Measurements from ENCODE around the gene APBA3. TPM values are rescaled to one million over a fixed set of nuclear protein-coding genes. Genes with fewer than 3 reads are reported as not detected.

APBA3 gene
- total and polyA plus RNA-seq, 4 donors, result 16.5 to 38.0 (median 22.6) TPM

- ATAC-seq (ENCODE audit: insufficient read depth, low FRiP score) (peak; percentile 88), DNase-seq (peak; percentile 66 to 80 (median 74))
- 31 to 37% methylated on average over 20 of the region's 20 CpGs for WGBS, 2 donors
- Histone ChIP-seq H3K27me3 (ENCODE audit: control insufficient read depth in 3 of 3, insufficient read depth in 3 of 3, low read length in 2 of 3) (peaks cover 0 to 5% (median 2%) of the 10 kb centered on the region in 3 donors), H3K4me3 (no peak overlapping the region), H3K4me1 (ENCODE audit: control insufficient read depth in 5 of 5, insufficient read depth in 5 of 5, low read length in 5 of 5) (peaks cover 0 to 5% (median 0%) of the 10 kb centered on the region in 5 donors), H3K27ac (ENCODE audit: low read depth in 1 of 2, low read length in 1 of 2) (no peak overlapping the region), H3K36me3 (ENCODE audit: control insufficient read depth in 4 of 4, insufficient read depth in 4 of 4, low read length in 4 of 4) (no peaks in the 10 kb centered on the region), H3K9ac (ENCODE audit: insufficient read depth in 1 of 2, low read length in 2 of 2) (no peak overlapping the region), H3K9me3 (ENCODE audit: control insufficient read depth in 4 of 4, insufficient read depth in 3 of 4, low read length in 3 of 4) (no peaks in the 10 kb centered on the region)
- no peak for TF ChIP-seq CTCF (IDR thresholded peaks at IDR 0.05; ENCODE audit: control extremely low read depth, extremely low read depth)
Observed at GRCh38 chr19:3710265-3710812, 51.2 kb downstream of the APBA3 start.

- Histone ChIP-seq H3K9ac (ENCODE audit: insufficient read depth in 1 of 2, low read length in 2 of 2) (peak within 1 kb of the TSS in 1 of 2 donors; percentile 23), H3K27ac (ENCODE audit: low read depth in 1 of 2, low read length in 1 of 2) (peak within 1 kb of the TSS in 1 of 2 donors; percentile 79), H3K9me3 (ENCODE audit: control insufficient read depth in 4 of 4, insufficient read depth in 3 of 4, low read length in 3 of 4) (no peaks in the 10 kb centered on the region), H3K36me3 (ENCODE audit: control insufficient read depth in 4 of 4, insufficient read depth in 4 of 4, low read length in 4 of 4) (no peaks in the 10 kb centered on the region), H3K4me1 (ENCODE audit: control insufficient read depth in 5 of 5, insufficient read depth in 5 of 5, low read length in 5 of 5) (peaks cover 0 to 5% (median 0%) of the 10 kb centered on the region in 5 donors), H3K4me3 (peak within 1 kb of the TSS; percentile 32), H3K27me3 (ENCODE audit: control insufficient read depth in 3 of 3, insufficient read depth in 3 of 3, low read length in 2 of 3) (peaks cover 0 to 5% (median 2%) of the 10 kb centered on the region in 3 donors)
- peak; percentile 60 for ATAC-seq (ENCODE audit: insufficient read depth, low FRiP score)
- peak in 2 of 3 donors; percentile 51 to 62 for DNase-seq
- 27% methylated on average over 24 of the region's 24 CpGs for WGBS, 2 donors
- no peak for TF ChIP-seq CTCF (IDR thresholded peaks at IDR 0.05; ENCODE audit: control extremely low read depth, extremely low read depth)
Observed at GRCh38 chr19:3708207-3708931, 53.1 kb downstream of the APBA3 start, which contains the start of gene TJP3. Gene TJP3, plus strand, starts transcription at chr19:3708384. Its CDS starts 20,049 bp downstream, at chr19:3728433.

GRCh38 chr19:3707868-3708206, 53.7 kb downstream of the APBA3 start:
- Histone ChIP-seq H3K27ac (ENCODE audit: low read depth in 1 of 2, low read length in 1 of 2) (peak overlapping the region in 1 of 2 donors; percentile 79), H3K4me1 (ENCODE audit: control insufficient read depth in 5 of 5, insufficient read depth in 5 of 5, low read length in 5 of 5) (peaks cover 0 to 4% (median 0%) of the 10 kb centered on the region in 5 donors), H3K9me3 (ENCODE audit: control insufficient read depth in 4 of 4, insufficient read depth in 3 of 4, low read length in 3 of 4) (no peaks in the 10 kb centered on the region), H3K27me3 (ENCODE audit: control insufficient read depth in 3 of 3, insufficient read depth in 3 of 3, low read length in 2 of 3) (peaks cover 0 to 5% (median 2%) of the 10 kb centered on the region in 3 donors), H3K4me3 (no peak overlapping the region), H3K36me3 (ENCODE audit: control insufficient read depth in 4 of 4, insufficient read depth in 4 of 4, low read length in 4 of 4) (no peaks in the 10 kb centered on the region), H3K9ac (ENCODE audit: insufficient read depth in 1 of 2, low read length in 2 of 2) (no peak overlapping the region)
- DNase-seq (no peak), ATAC-seq (ENCODE audit: insufficient read depth, low FRiP score) (no peak)
- no peak for TF ChIP-seq CTCF (IDR thresholded peaks at IDR 0.05; ENCODE audit: control extremely low read depth, extremely low read depth)
- 57 to 74% methylated on average over 12 of the region's 12 CpGs for WGBS, 2 donors

Measured in lung (tissue), 12 donors.